ENCODE measurements around the gene SHROOM3.
A peak's percentile ranks its signal among the peaks of the same experiment; 100 is the strongest.

The SHROOM3 gene

DNA sequence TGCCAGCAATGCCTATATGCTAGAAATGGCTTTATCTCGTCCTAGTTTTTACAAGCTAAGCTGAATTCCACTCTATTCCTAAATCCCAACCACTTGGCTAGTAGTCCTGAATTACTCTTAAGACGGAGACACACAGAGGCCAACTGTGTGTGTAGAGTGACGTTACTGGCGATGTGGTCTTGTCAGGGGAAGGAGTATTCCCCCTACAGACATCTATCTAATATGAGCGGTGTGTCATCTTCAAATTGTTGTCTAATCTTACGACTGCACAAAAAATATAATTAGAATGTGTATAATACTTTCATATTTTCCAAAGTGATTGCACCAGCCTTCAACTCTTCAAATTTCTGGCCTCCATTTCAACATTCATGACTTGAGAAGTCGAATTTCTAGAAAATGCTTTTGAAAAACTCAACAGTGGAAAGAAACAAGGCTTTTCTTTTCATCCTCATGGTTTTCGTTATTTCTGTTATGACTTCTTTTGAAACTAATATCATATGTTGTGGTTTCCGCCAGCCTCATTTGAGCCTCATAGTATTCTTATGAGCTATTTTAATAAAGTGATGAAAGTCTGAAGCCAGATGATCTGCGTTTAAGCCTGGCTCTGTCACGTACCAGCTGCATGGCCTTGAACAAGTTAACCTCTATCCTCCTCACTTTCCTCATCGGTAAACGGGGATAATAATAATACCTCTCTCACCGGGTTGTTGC, 330.6 kb downstream of the SHROOM3 start:
- DNase-seq (ENCODE audit: extremely low spot score): no peak
- CTCF ChIA-PET: no interaction called here
- POLR2A ChIA-PET: no interaction called here
- TF ChIP-seq FOXM1 (IDR thresholded peaks at IDR 0.05; ENCODE audit: borderline replicate concordance) (no peak), ARNT (IDR thresholded peaks at IDR 0.05) (no peak), LEF1 (IDR thresholded peaks at IDR 0.05; ENCODE audit: borderline replicate concordance) (no peak), ZNF384 (IDR thresholded peaks at IDR 0.05) (no peak), CTBP1 (IDR thresholded peaks at IDR 0.05; ENCODE audit: borderline replicate concordance) (no peak)

DNA sequence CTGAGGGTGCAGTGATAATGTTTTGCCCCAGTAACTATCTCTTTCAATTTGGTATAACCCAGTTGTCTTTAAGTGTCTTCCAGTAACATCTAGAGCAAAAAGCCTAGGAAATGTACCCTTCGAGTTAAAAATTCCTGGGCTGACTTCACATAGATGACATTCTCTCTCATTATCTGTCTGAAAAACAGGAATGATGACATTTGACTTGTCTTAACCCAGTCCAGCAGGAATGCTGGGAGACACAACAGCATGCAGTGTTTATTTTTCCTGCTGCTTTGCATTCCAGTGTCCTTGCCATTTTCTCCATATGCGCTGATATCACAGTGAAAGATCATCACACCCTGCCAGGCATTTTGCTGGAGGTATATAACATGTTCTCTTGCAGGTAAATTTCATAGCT, 333.0 kb downstream of the SHROOM3 start:
- ChIA-PET CTCF (no interaction called here), POLR2A (no interaction called here)
- no peak for DNase-seq (ENCODE audit: extremely low spot score)
- TF ChIP-seq HDGF (IDR thresholded peaks at IDR 0.05; ENCODE audit: borderline replicate concordance) (no peak), CTBP1 (IDR thresholded peaks at IDR 0.05; ENCODE audit: borderline replicate concordance) (no peak), FOXM1 (IDR thresholded peaks at IDR 0.05; ENCODE audit: borderline replicate concordance) (no peak), SUZ12 (IDR thresholded peaks at IDR 0.05) (no peak), ELF4 (IDR thresholded peaks at IDR 0.05) (no peak), TARDBP (IDR thresholded peaks at IDR 0.05) (no peak), FOXK2 (IDR thresholded peaks at IDR 0.05) (no peak), ZNF384 (IDR thresholded peaks at IDR 0.05) (no peak), LEF1 (IDR thresholded peaks at IDR 0.05; ENCODE audit: borderline replicate concordance) (no peak), SP1 (IDR thresholded peaks at IDR 0.05) (no peak), L3MBTL2 (conservative IDR thresholded peaks at IDR 0.05) (no peak)
- TF ChIP-seq, protein P1, sequence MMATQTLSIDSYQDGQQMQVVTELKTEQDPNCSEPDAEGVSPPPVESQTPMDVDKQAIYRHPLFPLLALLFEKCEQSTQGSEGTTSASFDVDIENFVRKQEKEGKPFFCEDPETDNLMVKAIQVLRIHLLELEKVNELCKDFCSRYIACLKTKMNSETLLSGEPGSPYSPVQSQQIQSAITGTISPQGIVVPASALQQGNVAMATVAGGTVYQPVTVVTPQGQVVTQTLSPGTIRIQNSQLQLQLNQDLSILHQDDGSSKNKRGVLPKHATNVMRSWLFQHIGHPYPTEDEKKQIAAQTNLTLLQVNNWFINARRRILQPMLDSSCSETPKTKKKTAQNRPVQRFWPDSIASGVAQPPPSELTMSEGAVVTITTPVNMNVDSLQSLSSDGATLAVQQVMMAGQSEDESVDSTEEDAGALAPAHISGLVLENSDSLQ (IDR thresholded peaks at IDR 0.05): no peak

DNA sequence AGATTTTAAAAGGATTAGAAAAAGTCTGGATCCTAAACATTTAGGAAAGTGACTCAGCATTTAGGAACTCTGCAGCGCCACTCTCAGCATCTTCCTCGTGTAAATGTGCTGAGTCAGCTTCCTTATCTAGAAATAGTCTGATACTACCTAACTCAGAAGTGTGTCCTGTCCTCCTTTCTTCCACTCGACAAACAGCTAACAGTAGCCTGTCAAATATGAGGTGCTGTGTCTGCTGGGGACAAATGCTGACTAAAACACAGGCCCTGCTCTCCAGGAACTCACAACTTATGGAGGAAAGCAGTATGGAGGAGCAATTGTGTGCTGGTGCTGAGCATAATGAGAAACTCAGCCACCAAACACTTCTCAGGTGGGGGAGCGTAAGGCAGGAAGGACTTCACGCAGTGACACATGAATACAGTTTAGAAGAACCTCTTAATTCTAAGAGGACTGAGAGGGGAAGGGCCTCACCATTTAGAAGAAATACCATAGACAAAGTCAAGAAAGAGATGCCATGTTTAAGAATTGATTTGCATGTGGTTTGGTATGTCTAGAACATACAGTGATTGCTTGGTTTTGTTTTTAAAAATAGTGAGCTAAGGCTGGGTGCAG, 337.6 kb downstream of the SHROOM3 start:
- DNase-seq (ENCODE audit: extremely low spot score): no peak
- TF ChIP-seq FOXM1 (IDR thresholded peaks at IDR 0.05; ENCODE audit: borderline replicate concordance): no peak
- TF ChIP-seq BHLHE40 (IDR thresholded peaks at IDR 0.05; ENCODE audit: borderline replicate concordance): no peak
- no peak for TF ChIP-seq LEF1 (IDR thresholded peaks at IDR 0.05; ENCODE audit: borderline replicate concordance)
- TF ChIP-seq ARNT (IDR thresholded peaks at IDR 0.05): no peak
- no peak for TF ChIP-seq ELF4 (IDR thresholded peaks at IDR 0.05)
- TF ChIP-seq SUZ12 (IDR thresholded peaks at IDR 0.05): no peak
- no peak for TF ChIP-seq TARDBP (IDR thresholded peaks at IDR 0.05)
- no peak for TF ChIP-seq FOXA1 (IDR thresholded peaks at IDR 0.05)
- no peak for TF ChIP-seq ZNF384 (IDR thresholded peaks at IDR 0.05)
- TF ChIP-seq NFRKB (IDR thresholded peaks at IDR 0.05): no peak
- TF ChIP-seq FOXK2 (IDR thresholded peaks at IDR 0.05): no peak
- TF ChIP-seq, protein P1 (IDR thresholded peaks at IDR 0.05): no peak
- TF ChIP-seq HDGF (IDR thresholded peaks at IDR 0.05; ENCODE audit: borderline replicate concordance): no peak
- no peak for TF ChIP-seq SP1 (IDR thresholded peaks at IDR 0.05)
- ChIA-PET POLR2A (no interaction called here), CTCF (no interaction called here)

DNA sequence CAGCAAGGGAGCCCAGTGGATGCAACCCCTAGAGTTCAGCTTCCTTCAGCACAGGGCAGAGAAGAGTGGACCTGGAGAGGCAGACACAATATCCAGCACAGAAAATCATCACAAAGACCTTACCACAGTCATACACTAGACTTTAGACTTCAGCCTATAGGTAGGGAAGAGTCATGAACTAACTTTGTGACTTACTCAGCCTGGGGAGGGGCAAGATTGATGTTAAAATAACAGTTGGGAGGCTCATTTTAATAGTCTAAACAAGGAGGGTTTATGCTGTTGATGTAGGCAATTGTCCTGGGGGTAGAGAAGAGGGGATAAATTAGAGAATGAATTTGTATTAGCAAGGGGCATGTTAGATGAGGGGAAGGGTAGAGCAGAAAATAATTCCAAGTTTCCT, 338.7 kb downstream of the SHROOM3 start:
- DNase-seq (ENCODE audit: extremely low spot score): no peak
- CTCF ChIA-PET: no interaction called here
- POLR2A ChIA-PET: no interaction called here
- TF ChIP-seq FOXA1 (IDR thresholded peaks at IDR 0.05): no peak

DNA sequence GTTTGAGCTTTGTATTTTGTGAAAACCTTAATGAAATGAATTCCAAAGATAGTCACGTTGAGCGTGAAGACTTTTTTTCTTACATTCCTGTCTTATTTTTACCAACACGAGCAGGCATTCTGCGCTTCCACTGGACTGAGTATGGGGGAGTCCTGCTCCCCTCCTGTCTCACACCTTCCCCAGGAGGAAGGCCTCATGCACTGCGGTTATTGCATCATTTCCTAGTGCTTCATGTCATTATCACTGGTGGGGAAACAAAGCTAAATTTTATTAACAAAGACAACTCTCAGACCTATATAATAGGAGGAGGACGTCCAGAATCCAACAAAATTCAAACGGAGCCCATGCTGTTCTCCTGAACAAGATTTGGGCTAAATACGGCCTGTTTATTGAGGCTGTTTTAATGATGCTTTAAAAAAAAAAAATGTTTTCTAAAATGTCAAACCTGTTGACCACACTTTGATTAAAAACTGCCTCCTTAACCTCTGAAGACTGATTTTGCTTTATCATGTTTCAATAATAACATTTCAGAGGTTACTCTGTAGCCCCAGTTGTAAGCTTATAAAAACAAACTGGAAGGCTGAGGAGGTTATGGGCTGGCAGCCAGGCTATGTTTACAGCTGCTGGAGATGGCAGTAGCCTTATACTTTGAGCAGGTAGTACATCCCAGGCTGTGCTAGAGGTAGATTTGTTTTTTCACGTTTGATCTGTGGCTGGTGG, 344.9 kb downstream of the SHROOM3 start:
- CTCF ChIA-PET: interaction anchor here (0.6 to 1.0 kb wide), 2 partner anchors 22 to 65 kb away, joined by 3 read pairs; no protein-coding TSS in a partner anchor
- POLR2A ChIA-PET: interaction anchor here (0.8 to 2.0 kb wide), 3 partner anchors 51 to 170 kb away, joined by 3 to 7 read pairs (median 5); partner anchors contain the start of gene SEPTIN11
- TF ChIP-seq SUZ12 (IDR thresholded peaks at IDR 0.05) (no peak), ZNF384 (IDR thresholded peaks at IDR 0.05) (0 out of 2 replicates have a peak, but pooled peaks have one; percentile 27)
- DNase-seq (ENCODE audit: extremely low spot score): no peak

DNA sequence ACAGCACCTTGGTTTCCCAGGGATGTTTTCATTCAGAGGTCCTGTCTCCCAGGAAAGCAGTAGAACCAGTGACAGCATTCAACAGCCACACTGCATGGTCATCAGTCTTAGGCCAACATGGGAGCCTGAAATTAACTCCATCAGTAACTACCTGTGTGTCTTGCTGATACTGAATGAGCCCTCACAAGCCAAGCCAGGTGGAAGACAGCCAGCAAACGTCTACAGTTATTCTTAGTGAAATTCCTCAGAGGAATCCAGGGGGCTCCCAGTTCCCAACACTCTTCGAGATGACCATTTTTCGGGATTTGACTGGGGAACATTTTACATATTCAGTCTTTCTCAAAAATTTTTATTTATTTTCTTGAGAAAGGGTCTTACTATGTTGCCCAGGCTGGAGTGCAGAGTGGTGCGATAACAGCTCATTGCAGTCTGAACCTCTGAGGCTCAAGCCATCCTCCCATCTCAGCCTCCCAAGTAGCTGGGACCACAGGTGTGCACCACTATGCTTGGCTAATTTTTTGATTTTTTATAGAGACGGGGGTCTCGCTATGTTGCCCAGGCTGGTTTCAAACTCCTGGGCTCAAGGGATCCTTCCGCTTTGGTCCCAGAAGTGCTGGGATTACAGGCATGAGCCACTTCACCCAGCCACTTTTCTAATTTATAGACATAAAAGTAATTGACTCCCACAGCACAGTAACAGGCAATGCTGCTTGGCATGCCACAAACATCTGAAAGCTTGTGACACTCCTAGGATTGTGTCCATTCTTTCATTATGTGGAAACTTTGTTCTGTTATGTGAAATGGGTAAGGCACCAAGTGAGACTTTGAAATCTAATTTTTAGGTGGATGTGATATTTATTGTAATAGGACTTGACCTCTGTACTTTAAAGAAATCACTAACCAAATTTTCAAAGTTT, 346.0 kb downstream of the SHROOM3 start:
- DNase-seq (ENCODE audit: extremely low spot score): no peak
- CTCF ChIA-PET: interaction anchor here (0.8 kb wide), 1 partner anchor 65 kb away, joined by 3 read pairs; no protein-coding TSS in a partner anchor
- no peak for TF ChIP-seq HDGF (IDR thresholded peaks at IDR 0.05; ENCODE audit: borderline replicate concordance)
- TF ChIP-seq FOXK2 (IDR thresholded peaks at IDR 0.05): no peak
- no peak for TF ChIP-seq CTBP1 (IDR thresholded peaks at IDR 0.05; ENCODE audit: borderline replicate concordance)
- no peak for TF ChIP-seq ELF4 (IDR thresholded peaks at IDR 0.05)
- no peak for TF ChIP-seq TARDBP (IDR thresholded peaks at IDR 0.05)
- TF ChIP-seq FOXM1 (IDR thresholded peaks at IDR 0.05; ENCODE audit: borderline replicate concordance): no peak
- no peak for TF ChIP-seq SP1 (IDR thresholded peaks at IDR 0.05)
- TF ChIP-seq L3MBTL2 (conservative IDR thresholded peaks at IDR 0.05): no peak
- TF ChIP-seq SUZ12 (IDR thresholded peaks at IDR 0.05): no peak
- no peak for TF ChIP-seq ZNF384 (IDR thresholded peaks at IDR 0.05)
- TF ChIP-seq FOXA1 (IDR thresholded peaks at IDR 0.05): no peak
- TF ChIP-seq BHLHE40 (IDR thresholded peaks at IDR 0.05; ENCODE audit: borderline replicate concordance): no peak
- POLR2A ChIA-PET: interaction anchor here (0.9 to 2.0 kb wide), 2 partner anchors 50 to 168 kb away, joined by 5 to 7 read pairs; partner anchors contain the start of gene SEPTIN11
